Dermis blood vessel endothelial cell (primary cell): ENCODE results near the gene FEZF2. TPM values are rescaled to one million over a fixed set of nuclear protein-coding genes. Genes with fewer than 3 reads are reported as not detected.

Experiments
- DNase-seq: peaks from one replicate; pipeline ENCODE4 v3.0.0; 2010
- total RNA-seq: library from RNA; depleted of rRNA; stranded (reverse); fragments of >200 nt; gene quantifications from 2 replicates; pipeline ENCODE4 v1.2.3, GENCODE V29; 2014

The FEZF2 gene
- total RNA-seq, 1 donor from 2014 or later = not detected

DNA sequence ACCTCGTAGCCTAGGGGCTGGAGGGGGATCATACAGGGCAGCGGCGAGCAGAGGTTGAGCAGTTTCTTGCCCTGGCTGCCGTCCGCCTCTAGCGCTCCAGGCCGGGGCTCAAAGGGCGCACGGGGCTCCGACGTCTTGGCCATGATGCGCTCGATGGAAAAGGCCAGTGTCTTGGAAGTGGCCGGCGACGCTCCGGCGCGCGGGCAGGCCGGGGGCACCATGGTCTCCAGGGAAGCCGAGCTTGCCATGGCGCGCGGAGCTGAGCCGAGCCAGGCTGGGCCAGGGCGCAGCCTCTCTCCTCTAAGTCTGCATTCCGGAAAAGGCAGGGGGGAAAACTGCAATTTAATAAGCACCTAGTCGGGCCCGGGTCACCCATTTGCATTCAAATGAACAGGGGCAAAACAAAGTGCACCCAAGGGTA lies 719 bp downstream of the FEZF2 start:
- no peak for DNase-seq

DNA sequence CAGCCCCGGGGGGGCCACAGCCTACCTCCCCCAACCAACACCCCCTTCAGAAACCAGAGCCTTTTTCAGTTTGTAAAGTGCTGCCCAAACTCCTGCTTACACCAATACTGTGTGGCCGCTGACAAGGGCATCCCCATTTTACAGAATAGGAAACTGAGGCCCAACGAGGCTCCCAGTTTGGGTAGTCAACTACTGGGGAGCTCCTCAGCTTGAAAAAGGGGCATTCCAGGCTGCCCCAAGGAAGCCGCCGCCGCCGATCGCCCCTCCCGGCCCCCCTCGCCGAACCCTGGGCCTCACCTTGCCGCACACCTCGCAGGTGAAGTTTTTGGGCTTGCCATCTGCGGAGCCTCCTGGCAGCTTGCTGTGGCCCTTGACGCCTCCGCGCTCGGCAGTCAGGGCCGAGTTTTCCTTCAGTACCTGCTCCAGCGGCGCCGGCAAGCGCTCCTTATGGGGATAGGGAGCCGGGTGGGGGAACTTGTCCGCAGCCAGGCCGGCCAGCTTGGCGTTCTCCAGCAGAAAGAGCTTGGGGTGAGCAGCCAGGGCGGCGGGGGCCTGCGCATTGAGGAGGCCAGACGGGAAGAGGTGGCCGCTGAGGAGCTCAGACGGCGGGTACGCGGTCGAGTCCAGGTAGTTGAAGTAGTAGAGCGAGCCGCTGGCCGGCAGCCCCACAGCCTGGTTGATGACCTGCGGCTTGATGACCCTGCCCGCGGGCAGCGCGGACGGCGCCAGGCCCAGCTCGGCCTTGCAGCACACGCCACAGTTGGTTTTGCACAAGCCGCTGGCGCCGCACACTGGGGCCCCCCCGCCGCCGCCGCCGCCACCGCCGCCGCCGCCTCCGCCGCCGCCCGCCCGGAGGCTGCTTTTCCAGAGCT lies 1.4 kb downstream of the FEZF2 start:
- DNase-seq = no peak

DNA sequence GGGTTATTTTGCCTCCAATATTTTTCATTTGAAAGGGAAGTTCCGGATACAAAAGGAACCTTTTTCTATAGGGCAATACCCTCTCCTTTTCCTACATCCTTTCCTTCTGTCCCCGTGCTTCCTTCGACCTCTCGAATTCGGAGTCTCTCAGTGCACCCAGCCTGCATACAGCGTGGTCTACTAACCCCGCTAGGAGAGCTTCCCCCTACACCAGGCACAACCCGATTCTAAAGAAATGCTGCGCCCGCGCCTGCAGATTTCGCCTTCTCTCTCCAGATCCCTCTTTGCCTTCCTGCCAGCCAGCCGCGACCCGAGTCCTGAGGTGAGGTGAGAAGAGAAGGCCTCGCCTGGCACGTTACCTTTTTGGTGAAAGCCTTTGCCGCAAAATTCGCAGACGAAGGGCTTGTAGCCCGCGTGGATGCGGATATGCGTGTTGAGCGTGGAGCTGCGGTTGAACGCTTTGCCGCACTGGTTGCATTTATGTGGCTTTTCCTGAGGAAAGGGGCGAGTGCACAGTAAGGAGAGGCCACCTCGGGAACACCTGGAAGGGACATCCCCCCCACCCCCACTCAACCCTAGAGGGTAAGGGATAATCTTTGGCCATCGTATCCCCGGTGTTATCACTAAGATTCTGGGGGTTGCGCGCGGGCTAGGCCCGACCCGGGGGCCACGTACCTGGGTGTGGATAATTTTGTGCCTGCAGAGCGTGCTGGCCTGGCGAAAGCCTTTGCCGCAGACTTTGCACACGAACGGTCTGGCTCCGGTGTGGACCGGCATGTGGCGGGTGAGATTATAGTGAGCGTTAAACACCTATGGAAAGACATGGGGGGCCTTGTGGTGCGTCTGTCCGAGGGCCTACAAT lies 2.3 kb downstream of the FEZF2 start:
- no peak for DNase-seq

DNA sequence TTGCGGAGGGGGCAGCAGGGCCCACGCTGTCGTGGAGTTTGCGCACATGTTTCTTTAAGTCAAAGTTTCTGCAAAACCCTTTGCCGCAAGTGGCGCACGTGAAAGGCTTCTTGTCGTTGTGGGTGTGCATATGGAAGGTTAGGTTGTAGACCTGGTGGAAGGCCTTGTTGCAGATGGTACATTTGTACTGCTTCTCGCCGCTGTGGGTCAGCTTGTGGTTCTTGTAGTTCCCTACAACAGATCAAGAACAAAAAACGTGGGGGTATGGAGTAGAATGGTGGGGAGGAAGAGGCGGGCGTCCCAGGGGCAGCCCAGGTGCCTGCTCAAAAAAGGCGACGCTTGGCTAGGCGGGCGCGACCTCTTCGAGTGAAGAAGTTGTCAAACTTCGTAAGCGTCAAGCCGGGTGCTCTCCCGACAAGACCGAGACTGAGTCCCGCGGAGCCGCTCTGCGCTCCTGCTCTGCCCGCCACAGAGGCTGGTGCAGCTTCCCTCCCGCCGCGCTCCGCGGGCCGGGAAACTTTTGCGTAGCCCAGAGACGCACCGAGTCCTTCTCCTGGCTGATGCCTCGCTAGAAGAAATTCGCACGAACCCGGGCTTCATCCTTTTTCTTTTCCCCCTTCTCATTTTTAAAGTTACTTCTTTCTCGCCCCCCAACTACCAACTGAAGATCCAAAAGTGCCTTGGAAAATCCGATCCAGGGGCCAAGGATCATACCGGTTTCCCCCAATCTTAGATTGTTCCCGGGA lies 3.1 kb downstream of the FEZF2 start:
- DNase-seq = no peak

DNA sequence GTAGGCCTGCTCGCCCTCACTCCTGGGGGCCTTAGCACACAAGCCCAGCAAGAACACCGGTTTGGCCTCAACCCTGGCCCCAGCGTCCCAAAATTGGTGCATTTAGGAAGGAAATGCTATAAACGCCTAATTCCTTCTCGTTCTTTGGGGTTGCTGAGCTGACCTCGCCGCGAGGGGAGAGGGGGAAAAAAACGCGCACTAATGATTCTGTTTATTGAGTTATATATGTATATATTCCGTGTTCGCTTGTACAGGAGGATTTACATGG lies 3.9 kb downstream of the FEZF2 start:
- no peak for DNase-seq

DNA sequence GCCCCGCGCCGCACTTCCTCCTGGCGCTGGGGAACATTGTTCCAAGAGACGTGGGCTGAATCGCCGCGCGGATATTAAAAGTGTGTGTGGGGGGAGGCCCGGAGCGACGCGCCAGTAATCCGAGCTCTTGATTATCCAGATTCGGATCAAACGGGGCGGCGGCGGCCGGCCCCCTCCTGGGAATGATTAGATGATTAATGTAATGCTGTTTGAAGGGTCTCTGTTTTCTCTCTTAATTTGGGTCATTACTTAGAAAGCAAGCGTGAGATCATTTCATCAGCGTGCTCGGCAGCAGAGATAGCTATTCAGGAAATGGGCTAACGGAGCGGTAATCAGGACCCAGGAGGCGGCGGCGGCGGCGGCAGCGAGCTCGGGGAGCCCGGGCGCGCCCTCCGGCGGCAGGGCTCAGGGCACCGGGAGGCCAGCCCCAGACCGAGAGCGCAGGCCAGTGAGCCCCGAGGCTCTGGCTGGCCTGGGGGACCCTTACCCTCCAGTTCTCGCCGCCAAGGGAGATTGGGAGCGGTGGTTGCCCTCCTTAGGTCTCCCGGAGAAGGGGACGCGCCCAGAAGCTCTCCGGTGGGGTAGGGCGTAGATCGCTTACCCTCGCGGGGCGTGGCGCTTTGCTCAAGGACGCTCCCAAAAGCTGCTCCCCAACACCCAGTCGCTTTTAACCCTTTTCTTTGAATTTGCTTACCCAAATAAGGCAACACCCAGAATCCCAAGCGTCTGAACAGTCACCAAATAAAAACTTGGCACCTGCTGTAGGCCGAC lies 4.5 kb downstream of the FEZF2 start:
- DNase-seq = no peak

DNA sequence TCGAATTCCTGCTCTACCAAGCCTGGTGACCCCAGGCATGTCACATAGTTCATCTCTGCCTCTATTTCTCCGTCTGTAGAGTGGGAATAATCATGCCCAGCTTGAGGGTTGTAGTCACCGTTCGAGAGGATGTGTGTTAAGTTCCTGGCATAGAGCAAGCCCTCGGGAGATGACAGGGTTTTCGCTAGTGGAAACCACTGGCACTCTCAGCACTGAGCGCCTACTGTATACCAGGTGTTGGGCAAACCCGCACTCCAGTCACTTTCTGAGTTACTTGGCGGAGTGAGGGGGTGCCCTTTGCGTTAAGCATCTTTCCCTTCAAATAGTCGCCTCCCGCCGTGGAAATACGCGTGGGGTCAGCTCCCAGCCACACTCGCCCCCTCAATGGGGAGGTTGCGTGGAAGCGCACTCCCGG lies 5.1 kb downstream of the FEZF2 start:
- no peak for DNase-seq

DNA sequence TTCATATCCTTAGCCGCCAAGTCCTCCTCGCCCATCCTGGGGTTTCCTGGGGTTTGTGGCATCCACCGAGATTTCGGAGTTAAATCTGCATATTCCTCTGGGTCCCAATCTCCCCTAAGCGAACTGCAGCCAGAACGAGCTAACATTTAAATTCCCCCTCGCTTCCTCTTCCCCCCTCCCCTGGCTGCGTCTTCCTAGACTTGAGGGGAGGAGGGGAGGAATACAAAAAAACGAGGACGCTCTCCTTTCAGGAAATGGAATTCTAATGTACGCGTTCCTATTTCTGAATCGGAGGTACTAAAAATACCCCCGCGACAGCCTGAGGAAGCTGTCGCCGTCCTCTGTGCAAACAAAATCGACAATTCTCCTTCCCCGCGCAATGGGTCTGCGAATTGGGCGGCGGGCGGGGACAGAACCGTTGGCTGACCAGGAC lies 5.6 kb downstream of the FEZF2 start:
- DNase-seq = no peak

DNA sequence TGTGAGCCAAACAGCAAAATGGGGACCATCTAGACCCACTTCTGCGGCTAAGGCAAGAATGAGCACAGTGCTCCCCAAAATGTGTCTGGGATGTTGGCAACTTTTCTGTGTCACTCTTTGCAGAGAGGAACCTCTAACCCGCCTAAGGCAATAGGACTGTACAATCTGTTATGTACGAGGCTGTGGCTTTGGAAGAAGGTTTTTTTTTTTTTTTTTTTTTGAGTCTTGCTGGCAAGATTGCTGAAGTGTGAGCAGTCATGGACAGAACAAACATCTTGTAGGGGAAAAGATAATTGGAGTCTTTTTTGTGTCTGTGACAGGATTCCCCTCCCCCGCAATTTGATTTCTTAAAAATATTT lies 7.2 kb downstream of the FEZF2 start:
- no peak for DNase-seq

DNA sequence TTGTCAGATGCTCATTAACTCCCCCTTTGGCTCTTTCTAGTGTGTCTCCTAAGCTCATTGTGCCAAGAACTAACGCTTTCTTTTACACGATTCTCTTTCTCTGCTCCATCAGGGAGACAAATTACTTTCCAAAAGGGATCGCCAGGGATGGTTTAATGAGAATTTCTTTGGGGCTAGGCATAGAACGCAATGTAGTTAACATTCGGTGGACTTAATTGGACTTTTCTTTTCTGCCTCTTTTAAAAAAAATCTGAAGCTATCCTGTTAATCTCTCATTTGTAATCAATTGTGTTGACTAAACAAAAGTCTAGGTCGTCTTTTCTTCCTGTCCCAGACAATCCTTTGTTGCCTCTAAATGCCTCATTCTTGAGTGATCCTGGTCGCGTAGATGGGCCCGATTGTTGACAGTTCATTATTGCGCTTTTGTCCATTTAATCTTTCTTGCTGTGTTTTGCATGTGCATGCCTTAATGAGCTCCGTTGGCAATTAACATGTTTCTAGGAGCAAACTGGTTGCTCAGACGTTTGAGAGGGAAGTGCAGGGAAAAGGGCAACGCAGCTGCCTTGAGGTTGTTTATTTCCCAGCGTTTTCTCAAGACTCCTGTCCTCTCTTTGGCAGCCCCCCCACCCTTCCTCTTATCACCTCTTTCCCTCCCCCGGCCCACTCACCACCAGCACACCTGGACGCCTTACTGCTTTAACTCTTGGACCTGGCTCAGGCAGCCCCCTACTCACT lies 7.8 kb downstream of the FEZF2 start:
- no peak for DNase-seq

DNA sequence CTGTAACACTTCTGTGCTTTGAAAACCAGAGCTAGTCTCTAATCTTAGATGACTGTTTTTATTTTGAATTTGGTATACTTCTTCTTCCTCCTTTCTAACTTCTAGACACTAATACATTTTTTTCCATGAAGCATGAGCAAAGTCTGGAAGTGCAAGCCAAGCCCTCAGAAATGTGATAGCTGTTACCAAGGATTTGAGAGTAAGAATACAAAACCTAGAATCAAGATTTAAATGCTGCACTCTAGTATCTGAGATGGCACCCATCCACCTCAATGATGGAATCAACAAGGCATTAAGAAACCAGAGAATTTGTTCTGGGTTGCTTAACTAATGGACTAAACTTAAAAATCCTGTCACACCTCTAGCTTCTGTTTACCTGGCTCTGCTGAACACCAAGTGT lies 9.2 kb downstream of the FEZF2 start:
- no peak for DNase-seq

DNA sequence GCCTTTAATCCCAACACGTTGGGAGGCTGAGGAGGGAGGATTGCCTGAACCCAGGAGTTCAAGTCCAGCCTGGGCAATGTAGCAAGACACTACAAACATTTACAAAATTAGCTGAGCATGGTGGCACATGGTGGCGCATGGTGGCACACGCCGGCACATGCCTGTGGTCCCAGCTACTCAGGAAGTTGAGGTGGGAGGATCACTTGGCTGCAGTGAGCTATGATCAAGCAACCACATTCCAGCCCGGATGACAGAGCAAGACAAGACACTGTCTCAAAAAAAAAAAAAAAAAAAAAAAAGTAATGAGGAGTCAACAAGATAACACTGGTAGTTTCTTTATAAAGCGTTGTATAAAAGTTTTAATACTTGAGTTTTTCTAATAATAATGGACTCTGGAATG lies 10.1 kb downstream of the FEZF2 start:
- no peak for DNase-seq

DNA sequence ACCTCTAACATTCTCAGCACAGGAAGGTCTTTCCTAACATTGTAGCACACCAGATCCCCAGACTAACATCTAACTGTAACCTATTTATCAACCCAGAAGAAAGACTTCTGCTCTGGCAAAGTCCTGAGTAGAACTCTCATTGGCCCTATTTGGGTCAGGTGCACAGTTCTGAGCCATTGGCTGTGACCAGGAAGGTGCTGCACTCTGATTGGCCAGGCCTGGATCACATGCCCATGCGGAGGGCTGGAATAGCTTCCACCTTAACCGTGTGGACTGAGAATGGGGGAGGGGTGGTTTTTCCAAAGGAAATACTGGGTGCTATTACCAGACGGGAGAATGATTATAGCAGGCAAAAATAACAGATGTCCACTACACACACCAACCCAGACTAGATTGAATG lies 11.5 kb downstream of the FEZF2 start:
- no peak for DNase-seq

DNA sequence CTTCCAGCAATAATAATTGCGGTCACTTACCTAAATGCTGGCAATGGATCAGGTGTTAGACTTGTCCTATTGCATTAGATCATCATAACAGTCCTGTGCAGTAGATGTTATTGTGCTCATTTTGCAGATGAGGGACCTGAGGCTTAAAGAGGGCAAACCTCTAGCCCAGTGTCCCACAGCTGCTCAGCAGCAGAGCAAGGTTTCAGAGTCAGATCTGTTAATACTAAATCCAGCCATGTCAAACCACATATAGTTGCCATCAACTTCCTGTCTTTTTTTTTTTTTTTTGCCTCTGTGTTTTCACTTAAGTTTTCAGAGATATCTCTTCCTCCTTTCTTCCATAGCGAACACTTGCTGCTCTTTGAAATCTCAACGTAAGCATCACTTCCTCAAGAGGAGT lies 12.1 kb downstream of the FEZF2 start:
- no peak for DNase-seq

DNA sequence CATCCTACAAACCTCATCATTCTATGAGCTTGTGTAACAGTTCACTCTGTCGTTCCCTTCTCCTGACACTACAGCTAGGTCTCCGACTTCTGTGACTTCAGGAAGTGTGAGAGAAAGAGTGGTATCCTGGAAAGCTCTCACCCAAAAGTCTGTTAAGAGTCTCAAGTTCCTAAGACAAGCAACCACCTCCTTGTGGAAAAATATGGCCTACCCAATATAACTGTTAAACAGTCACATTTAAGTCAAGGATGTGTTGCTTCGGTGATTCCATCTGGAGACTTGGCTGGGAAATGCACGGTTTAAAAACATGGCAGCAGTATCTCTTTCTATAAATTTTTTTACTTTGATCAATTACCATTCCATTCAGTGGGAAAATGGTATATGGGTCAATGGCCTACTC lies 13.8 kb downstream of the FEZF2 start:
- no peak for DNase-seq

DNA sequence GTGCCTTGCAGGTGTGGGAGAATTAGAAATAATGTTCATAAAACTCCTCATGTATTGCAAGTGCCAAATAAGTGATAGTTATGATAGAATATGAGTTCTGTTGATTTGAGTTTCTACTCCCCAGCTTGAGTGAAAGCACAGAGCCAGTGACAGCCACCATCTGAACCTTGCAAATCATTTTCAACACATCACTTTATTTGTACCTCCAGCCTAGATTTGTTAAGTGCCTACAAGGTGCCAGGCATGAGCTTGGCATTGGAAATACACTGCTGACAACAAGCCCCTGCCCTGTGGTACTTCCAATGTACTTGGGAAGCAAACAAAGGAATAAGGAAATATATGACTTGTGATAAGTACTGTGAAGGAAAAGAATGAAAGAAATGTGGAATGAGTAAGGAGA lies 17.0 kb downstream of the FEZF2 start:
- no peak for DNase-seq

DNA sequence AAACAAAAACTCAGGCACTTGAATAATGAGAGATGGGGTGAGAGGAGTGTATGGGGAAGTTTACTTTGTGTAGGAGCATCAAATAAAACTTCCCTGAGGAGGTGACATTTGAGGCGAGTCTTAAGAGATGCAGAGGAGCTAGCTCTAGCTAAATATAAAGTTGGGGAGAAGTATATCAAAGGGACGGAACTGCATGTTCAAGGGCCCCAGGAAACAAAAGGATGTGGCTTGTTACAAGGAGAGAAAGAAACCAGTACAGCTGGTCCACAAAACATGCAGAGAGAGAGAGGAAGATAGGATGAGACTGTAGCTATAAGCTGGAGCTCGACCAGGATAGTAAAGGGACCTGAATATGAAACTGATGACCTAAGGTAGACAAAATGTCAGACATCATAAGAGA lies 17.6 kb downstream of the FEZF2 start:
- DNase-seq = no peak

DNA sequence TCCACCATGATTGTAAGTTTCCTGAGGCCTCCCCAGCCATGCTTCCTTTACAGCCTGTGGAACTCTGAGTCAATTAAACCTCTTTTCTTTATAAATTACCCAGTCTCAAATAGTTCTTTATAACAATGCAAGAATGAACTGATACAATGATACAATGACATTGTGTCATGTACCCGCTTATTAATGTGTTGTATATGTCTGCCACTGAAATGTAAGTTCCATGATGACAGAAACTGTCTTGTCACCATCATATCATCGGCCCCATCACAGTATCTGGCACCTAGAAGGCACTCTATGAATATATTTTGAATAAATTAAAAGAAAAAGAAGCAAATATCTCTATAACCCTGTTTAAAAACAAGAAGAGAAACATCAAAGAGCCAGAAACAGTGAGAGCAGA lies 29.6 kb downstream of the FEZF2 start:
- DNase-seq = no peak

DNA sequence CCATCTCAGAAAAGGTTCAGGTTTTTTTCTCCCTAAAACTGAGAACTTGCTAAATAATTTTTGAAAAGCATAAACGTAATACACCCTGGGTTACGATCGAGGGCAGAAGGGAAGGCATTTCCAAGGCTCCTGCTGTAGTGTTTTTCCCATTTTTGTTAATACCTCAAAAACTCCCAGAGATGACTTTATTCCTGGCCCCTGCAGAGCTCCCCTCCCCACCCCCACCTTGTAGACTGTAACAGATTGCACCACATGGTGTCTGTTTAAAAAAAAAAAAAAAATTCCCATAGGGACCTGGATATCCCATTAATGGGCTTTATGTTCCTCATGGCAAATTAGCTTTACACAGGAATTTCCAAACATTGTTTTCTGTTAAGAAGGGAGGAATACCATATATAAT lies 38.2 kb downstream of the FEZF2 start:
- DNase-seq = no peak

DNA sequence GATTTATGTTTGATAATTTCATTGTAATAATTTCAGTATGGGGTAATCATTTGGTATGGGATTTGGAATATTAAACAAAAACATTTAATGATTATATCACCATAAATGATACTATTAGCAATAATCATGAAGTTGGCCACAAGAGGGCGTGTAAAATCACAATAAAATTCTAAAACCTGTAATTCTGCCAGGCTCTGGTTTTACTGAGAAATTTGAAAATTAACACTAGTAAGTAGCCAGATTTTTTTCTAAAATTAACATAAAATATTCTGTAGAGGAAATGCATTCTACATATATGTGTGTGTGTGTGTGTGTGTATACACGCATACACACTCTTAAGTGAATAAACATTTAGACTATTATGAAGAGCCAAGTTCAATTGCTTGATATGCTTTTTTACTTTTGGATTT lies 40.5 kb downstream of the FEZF2 start:
- DNase-seq = peak; percentile 45

DNA sequence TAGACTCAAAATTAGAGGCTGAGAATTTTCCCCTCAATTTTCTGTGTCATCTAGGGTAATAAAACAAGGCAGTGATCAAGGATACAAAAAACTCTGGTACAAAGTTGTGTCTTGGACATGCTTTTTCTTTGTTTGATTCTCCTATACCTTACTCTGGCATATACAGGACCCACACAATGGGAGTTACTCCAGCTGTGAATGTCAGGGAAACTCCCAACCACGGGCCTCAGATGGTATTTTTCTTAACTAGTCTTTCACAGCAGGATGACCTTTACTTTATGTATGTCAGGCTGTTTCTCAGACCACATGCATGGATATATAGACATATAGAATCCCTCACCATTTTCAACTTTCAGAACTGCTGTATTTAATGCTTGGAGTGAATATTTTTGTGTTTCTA lies 41.3 kb downstream of the FEZF2 start:
- DNase-seq = no peak

DNA sequence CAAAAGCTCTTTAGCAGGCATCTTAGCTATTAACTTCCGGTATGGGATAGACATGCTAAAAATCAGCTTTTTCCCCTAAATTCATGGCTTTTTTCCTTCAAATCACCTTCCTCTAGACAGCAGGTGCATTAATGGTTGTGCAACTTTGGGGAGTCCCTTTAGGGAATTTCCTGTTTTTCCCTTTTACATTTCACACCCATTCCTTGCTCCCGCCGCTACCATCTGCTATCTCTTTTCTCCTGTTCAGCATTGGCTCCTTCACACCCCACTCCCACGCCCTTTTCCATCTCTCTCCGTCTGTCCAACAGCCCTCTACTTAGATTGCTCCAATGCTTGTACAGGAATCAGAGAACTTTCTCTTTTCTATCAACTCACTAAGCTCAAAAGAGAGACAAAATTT lies 43.4 kb downstream of the FEZF2 start:
- DNase-seq = no peak
